Endothelial cell (in vitro differentiated cells): Measurements from ENCODE around the gene DCUN1D3. TPM values are rescaled to one million over a fixed set of nuclear protein-coding genes. Genes with fewer than 3 reads are reported as not detected.

Experiments used
- DNase-seq: peaks from one replicate; pipeline ENCODE4 v3.0.0; 2021; ENCODE audit warnings: low spot score
- H3K27ac Mint-ChIP-seq: one replicate; pipeline ENCODE4 v1.8.0; 2021; ENCODE audit warnings: mixed read lengths, inconsistent platforms; ENCODE audit not compliant: unreplicated experiment
- H3K27me3 Mint-ChIP-seq: one replicate; pipeline ENCODE4 v1.8.0; 2021; ENCODE audit warnings: mild to moderate bottlenecking, moderate library complexity, mixed read lengths, inconsistent platforms; ENCODE audit not compliant: unreplicated experiment
- H3K36me3 Mint-ChIP-seq: one replicate; pipeline ENCODE4 v1.8.0; 2021; ENCODE audit warnings: mild to moderate bottlenecking, low read depth, mixed read lengths, inconsistent platforms; ENCODE audit not compliant: unreplicated experiment
- H3K4me1 Mint-ChIP-seq: one replicate; pipeline ENCODE4 v1.8.0; 2021; ENCODE audit warnings: mild to moderate bottlenecking, mixed read lengths, inconsistent platforms; ENCODE audit not compliant: unreplicated experiment
- H3K4me3 Mint-ChIP-seq: one replicate; pipeline ENCODE4 v1.8.0; 2021; ENCODE audit warnings: mild to moderate bottlenecking, mixed read lengths, inconsistent platforms; ENCODE audit not compliant: unreplicated experiment
- H3K9me3 Mint-ChIP-seq: one replicate; pipeline ENCODE4 v1.8.0; 2021; ENCODE audit warnings: mixed read lengths, inconsistent platforms; ENCODE audit not compliant: unreplicated experiment
- total RNA-seq: library from RNA; stranded (reverse); fragmentation: NEBNext Ultra II Directional; extraction: Animal tissue kit (Norgen Biotek cat#: 25700); gene quantifications from one replicate; pipeline ENCODE4 v1.2.1, GENCODE V29; 2021; ENCODE audit not compliant: unreplicated experiment
- TF ChIP-seq, protein P1 (sequence below): fragments of 200-600 bp; sonication (generic); IDR thresholded peaks from one replicate; pipeline ENCODE4 v1.5.0; 2021; ENCODE audit warnings: antibody characterized with exemption; ENCODE audit not compliant: unreplicated experiment

Gene DCUN1D3
- total RNA-seq, 1 donor from 2014 or later: 17.2 TPM

DNA sequence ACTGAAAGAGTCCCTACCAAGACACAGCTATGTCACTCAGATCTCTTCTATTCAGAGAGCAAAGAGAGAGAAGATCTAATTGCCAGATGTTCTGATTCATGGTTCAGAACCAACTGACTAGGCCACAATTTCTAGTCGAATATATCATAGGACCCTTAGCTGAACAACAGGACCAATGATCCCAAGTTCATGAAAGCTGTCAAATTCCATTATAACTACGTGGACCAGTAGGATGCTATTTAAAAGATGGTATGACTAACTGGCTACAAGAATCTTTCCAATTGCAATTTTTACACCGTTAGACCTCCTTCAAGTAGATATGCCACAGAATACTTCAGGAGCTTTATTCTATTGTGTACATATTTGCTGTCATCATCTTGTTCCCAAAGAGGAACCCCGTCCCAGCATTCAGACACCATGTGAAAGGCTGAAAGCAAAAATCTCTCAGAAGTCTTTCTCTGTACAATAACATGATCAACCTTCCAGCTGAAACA lies 26.0 kb downstream of the DCUN1D3 start:
- TF ChIP-seq, protein P1, sequence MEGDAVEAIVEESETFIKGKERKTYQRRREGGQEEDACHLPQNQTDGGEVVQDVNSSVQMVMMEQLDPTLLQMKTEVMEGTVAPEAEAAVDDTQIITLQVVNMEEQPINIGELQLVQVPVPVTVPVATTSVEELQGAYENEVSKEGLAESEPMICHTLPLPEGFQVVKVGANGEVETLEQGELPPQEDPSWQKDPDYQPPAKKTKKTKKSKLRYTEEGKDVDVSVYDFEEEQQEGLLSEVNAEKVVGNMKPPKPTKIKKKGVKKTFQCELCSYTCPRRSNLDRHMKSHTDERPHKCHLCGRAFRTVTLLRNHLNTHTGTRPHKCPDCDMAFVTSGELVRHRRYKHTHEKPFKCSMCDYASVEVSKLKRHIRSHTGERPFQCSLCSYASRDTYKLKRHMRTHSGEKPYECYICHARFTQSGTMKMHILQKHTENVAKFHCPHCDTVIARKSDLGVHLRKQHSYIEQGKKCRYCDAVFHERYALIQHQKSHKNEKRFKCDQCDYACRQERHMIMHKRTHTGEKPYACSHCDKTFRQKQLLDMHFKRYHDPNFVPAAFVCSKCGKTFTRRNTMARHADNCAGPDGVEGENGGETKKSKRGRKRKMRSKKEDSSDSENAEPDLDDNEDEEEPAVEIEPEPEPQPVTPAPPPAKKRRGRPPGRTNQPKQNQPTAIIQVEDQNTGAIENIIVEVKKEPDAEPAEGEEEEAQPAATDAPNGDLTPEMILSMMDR: no peak
- Mint-ChIP-seq H3K4me1 (peaks cover 44% of the 10 kb centered on the region), H3K36me3 (no peaks in the 10 kb centered on the region), H3K9me3 (no peaks in the 10 kb centered on the region), H3K27ac (no peak overlapping the region), H3K27me3 (peaks cover 3% of the 10 kb centered on the region), H3K4me3 (no peak overlapping the region)
- DNase-seq: no peak

DNA sequence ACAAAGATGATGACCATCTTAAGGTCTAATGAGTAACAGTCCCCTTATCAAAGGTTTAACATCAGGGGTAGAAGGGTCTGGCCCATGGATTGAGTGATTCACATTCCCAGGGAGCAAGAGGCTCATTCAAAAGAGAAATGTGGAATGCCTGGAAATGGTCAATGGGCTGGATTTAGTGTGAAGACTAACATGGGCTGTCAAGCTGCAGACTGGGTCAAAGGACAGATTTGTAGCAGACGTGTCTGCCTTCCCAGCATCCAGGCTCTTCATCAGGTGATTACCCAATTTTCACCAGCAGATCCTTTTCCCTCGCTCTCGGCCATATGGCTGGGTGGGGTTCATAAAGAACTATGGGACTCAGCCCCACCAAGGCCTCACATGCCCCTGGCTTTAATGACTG lies 26.8 kb downstream of the DCUN1D3 start:
- Mint-ChIP-seq H3K27ac (no peak overlapping the region), H3K27me3 (peaks cover 3% of the 10 kb centered on the region), H3K4me1 (peaks cover 47% of the 10 kb centered on the region), H3K4me3 (no peak overlapping the region), H3K9me3 (no peaks in the 10 kb centered on the region), H3K36me3 (no peaks in the 10 kb centered on the region)
- no peak for DNase-seq
- TF ChIP-seq, protein P1: no peak

DNA sequence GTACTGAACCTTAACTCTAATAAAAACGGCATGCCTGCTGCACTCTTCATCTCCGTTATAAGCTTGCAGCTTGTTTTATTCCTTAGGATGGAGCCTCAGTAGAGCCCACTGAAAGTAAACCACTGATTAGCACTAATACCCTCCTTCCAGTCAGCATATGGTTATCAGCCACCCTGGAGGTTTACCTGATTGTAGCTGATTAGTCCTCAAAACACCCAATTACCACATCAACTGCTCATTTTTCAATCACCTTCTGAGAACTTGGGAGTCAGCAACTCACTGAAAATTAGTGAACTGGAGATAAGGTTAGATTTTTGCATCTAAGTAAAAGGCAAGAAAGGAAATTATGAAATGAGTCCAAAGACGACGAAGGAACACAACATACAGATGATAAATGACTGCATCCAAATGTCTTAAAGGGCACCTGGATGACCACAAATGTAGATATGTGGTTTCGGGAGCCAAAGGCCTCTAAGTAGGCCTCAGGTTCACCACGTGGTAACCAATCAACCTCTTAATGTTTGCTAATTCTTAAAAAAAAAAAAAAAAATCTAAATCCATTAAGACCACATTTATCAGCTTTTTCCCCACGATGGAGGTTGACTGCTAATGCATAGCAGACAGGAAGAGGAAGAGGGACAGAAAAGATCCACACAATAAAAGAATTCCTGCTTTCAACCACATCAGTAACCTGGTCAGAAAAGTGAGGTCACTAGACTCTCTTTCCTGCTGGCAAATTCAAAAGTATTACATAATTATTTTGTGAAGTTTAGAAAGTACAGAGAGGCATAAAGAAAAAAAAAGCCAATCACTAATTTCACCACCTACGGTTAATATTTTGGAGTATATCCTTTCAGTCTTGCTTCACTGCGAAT lies 28.0 kb downstream of the DCUN1D3 start:
- Mint-ChIP-seq H3K27me3 (peaks cover 3% of the 10 kb centered on the region), H3K36me3 (peaks cover 5% of the 10 kb centered on the region), H3K9me3 (no peaks in the 10 kb centered on the region), H3K4me1 (peaks cover 53% of the 10 kb centered on the region), H3K27ac (peak overlapping the region; percentile 22), H3K4me3 (no peak overlapping the region)
- DNase-seq: no peak
- TF ChIP-seq, protein P1: no peak

DNA sequence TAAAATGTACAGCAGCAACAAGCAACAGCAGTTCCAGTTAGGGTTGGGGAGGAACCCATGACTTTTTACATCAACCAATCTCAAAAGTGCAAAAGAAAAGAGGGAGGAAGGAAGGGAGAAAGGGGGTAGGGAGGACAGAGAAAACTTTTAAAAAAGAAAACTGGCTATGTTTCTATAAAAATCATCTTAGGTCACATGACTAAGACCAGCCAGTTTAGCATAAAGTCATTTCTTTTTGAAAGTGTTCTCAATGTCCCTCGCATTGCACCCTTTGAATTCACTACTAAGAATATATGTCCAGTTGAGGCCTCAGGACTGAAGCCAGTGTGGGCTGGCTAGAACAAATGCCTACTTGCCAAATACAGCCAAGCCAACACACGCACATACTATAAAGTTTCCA lies 28.9 kb downstream of the DCUN1D3 start:
- DNase-seq: no peak
- Mint-ChIP-seq H3K9me3 (no peaks in the 10 kb centered on the region), H3K4me1 (peaks cover 62% of the 10 kb centered on the region), H3K27ac (no peak overlapping the region), H3K36me3 (peaks cover 9% of the 10 kb centered on the region), H3K4me3 (no peak overlapping the region), H3K27me3 (peaks cover 3% of the 10 kb centered on the region)
- TF ChIP-seq, protein P1: no peak
